HepG2 (cell line): Measurements from ENCODE around the gene KRTAP12-2. TPM values are rescaled to one million over a fixed set of nuclear protein-coding genes. Genes with fewer than 3 reads are reported as not detected.
A peak's percentile ranks its signal among the peaks of the same experiment; 100 is the strongest.

ENCODE experiments used
- GATA4 ChIP-seq: sonication (generic); IDR thresholded peaks from 2 replicates; pipeline ENCODE4 v1.6.1; 2016; ENCODE audit warnings: antibody characterized with exemption, low read depth, borderline replicate concordance
- GZF1 ChIP-seq: sonication (generic); formaldehyde crosslinking; IDR thresholded peaks from 2 replicates; pipeline ENCODE4 v1.5.1; 2020; ENCODE audit warnings: mild to moderate bottlenecking, missing genetic modification reagents
- HNF4A ChIP-seq: sonication (generic); formaldehyde crosslinking; IDR thresholded peaks from 2 replicates; pipeline ENCODE4 v1.4.0; 2020; ENCODE audit warnings: missing genetic modification reagents
- JDP2 ChIP-seq: sonication (generic); formaldehyde crosslinking; IDR thresholded peaks from 2 replicates; pipeline ENCODE4 v1.8.1; 2022; ENCODE audit warnings: missing genetic modification reagents, borderline replicate concordance
- KDM4B ChIP-seq: sonication (generic); formaldehyde crosslinking; IDR thresholded peaks from 2 replicates; pipeline ENCODE4 v1.4.0; 2020; ENCODE audit warnings: missing genetic modification reagents
- KDM5B ChIP-seq: sonication (generic); formaldehyde crosslinking; IDR thresholded peaks from 2 replicates; pipeline ENCODE4 v1.4.0; 2020; ENCODE audit warnings: missing genetic modification reagents, mild to moderate bottlenecking, borderline replicate concordance
- KLF9 ChIP-seq: IDR thresholded peaks from 2 replicates; pipeline ENCODE4 v1.6.1; 2016; ENCODE audit warnings: low read depth
- PHF20 ChIP-seq: sonication (generic); formaldehyde crosslinking; IDR thresholded peaks from 2 replicates; pipeline ENCODE4 v1.5.0; 2020; ENCODE audit warnings: mild to moderate bottlenecking, missing genetic modification reagents
- POLR2G ChIP-seq: fragments of 200-400 bp; formaldehyde crosslinking; IDR thresholded peaks from 2 replicates; pipeline ENCODE4 v1.6.1; 2018; ENCODE audit warnings: mild to moderate bottlenecking, low read depth, low read length, moderate library complexity
- RXRA ChIP-seq: sonication (generic); formaldehyde crosslinking; IDR thresholded peaks from 2 replicates; pipeline ENCODE4 v1.5.1; 2020; ENCODE audit warnings: missing genetic modification reagents
- SP1 ChIP-seq, 2 experiments: fragments of 450-650 bp in 1 of 2; sonication (generic) in 1 of 2; formaldehyde crosslinking in 1 of 2; IDR thresholded peaks; 2 replicates each; pipeline versions ENCODE4 v1.4.0 to v1.6.1; 2016 to 2020; ENCODE audit warnings: missing genetic modification reagents in 1 of 2
- TSC22D2 ChIP-seq: sonication (generic); formaldehyde crosslinking; IDR thresholded peaks from 2 replicates; pipeline ENCODE4 v1.5.1; 2020; ENCODE audit warnings: missing genetic modification reagents, mild to moderate bottlenecking, borderline replicate concordance
- ZC3H13 ChIP-seq: sonication (generic); formaldehyde crosslinking; IDR thresholded peaks from 2 replicates; pipeline ENCODE4 v1.8.1; 2023; ENCODE audit warnings: mild to moderate bottlenecking, missing genetic modification reagents, moderate library complexity
- ZC3H4 ChIP-seq: sonication (generic); formaldehyde crosslinking; IDR thresholded peaks from 2 replicates; pipeline ENCODE4 v1.4.0; 2020; ENCODE audit warnings: missing genetic modification reagents, borderline replicate concordance
- ZFP1 ChIP-seq: IDR thresholded peaks from 2 replicates; pipeline ENCODE4 v1.6.1; 2016
- ZFP36L2 ChIP-seq: sonication (generic); formaldehyde crosslinking; IDR thresholded peaks from 2 replicates; pipeline ENCODE4 v1.4.0; 2020; ENCODE audit warnings: missing genetic modification reagents
- ZMYM4 ChIP-seq: sonication (generic); formaldehyde crosslinking; IDR thresholded peaks from 2 replicates; pipeline ENCODE4 v1.8.1; 2023; ENCODE audit warnings: mild to moderate bottlenecking, missing genetic modification reagents
- ZNF296 ChIP-seq: sonication (generic); formaldehyde crosslinking; conservative IDR thresholded peaks from 2 replicates; pipeline ENCODE4 v1.5.0; 2020; ENCODE audit warnings: mild to moderate bottlenecking, missing genetic modification reagents
- ZNF615 ChIP-seq: sonication (generic); formaldehyde crosslinking; IDR thresholded peaks from 2 replicates; pipeline ENCODE4 v1.5.0; 2020; ENCODE audit warnings: mild to moderate bottlenecking, missing genetic modification reagents, borderline replicate concordance
- ZNF839 ChIP-seq: sonication (generic); formaldehyde crosslinking; IDR thresholded peaks from 2 replicates; pipeline ENCODE4 v1.4.0; 2020; ENCODE audit warnings: missing genetic modification reagents, mild to moderate bottlenecking, borderline replicate concordance
- polyA plus RNA-seq, 8 experiments: library from polyadenylated mRNA; depleted of rRNA in 3 of 8; stranded (reverse) in 7 of 8; unstranded in 1 of 8; fragments of >200 nt; fragmentation: Illumina TruSeq in 4 of 8; extraction: Trizol in 4 of 8; gene quantifications; 2 replicates each; pipeline versions ENCODE4 v1.2.1 to v1.2.3, GENCODE V29; 2011 to 2016; ENCODE audit warnings: low read depth in 4 of 8, missing spikeins in 1 of 8, mixed read lengths in 1 of 8; ENCODE audit not compliant: insufficient read depth in 1 of 8
- total RNA-seq, 5 experiments: library from RNA; depleted of rRNA; stranded (reverse); fragments of >200 nt; fragmentation: Illumina TruSeq; extraction: Trizol; gene quantifications; 2 replicates each; pipeline ENCODE4 v1.2.3, GENCODE V29; 2016; ENCODE audit warnings: low read depth in 1 of 5
- TF ChIP-seq, protein P1 (sequence below): conservative IDR thresholded peaks from 2 replicates; pipeline ENCODE4 v1.6.1; 2018; ENCODE audit warnings: missing genetic modification reagents
- TF ChIP-seq, protein P2 (sequence below): sonication (generic); formaldehyde crosslinking; IDR thresholded peaks from 2 replicates; pipeline ENCODE4 v1.8.0; 2022; ENCODE audit warnings: missing genetic modification reagents, mild to moderate bottlenecking, borderline replicate concordance
- TF ChIP-seq, protein P3 (sequence below): fragments of 450-650 bp; IDR thresholded peaks from 2 replicates; pipeline ENCODE4 v1.6.1; 2017
- TF ChIP-seq, protein P4 (sequence below): sonication (generic); formaldehyde crosslinking; IDR thresholded peaks from 2 replicates; pipeline ENCODE4 v1.5.0; 2020; ENCODE audit warnings: missing genetic modification reagents
- TF ChIP-seq, protein P5 (sequence below): IDR thresholded peaks from 2 replicates; pipeline ENCODE4 v1.6.1; 2016; ENCODE audit warnings: missing compliant biosample characterization, missing genetic modification reagents, borderline replicate concordance

The KRTAP12-2 gene
- total and polyA plus RNA-seq, 2 of the 13 experiments (the other 11 are each of a cell fraction or from before 2014, with no cell fraction given), result not detected

DNA sequence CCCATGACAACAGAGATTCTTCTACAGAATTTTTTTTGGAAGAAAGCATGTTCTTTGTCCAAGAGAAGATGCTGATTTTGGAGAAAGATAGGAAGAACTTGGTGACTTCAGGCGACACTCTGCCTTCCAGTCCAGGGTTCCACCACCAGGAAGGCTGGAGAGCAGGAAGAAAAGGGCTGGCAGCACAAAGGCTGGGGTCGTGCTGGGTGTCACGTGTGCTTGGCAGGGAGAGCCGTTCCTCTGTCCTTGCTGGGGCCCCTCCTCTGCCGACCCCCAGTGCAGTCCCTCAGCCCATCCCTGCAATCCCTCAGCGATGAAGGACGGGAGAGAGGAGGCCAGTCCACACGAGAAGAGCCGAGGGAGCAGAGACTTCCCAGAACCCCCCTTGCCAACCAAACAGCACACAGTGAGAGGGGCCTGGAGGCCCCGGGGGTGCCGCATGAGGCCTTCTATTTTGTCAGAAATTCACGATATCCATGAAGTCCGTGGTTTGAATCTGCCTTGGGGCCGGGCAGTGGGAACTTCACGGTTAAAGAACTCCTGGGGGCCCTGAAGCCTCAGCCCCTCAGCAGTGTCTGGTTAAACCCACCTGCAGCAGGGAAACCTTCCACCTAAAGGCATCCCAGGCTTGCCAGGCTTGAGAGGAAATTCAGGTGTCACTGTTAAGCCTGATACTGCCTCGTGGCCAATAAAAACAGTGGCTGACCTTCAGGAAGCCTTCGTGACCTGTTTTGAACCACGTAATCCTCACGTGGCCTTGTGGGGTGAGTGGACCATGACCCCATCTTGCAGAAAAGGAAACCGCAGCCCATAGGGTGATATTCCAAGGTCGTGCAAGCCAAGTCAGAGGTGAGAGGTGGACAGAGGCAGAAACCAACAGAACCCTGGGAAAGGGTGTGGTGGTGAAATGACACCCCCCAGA lies 33.6 kb upstream of the KRTAP12-2 start (continued):
- no peak for TF ChIP-seq GZF1
- TF ChIP-seq, protein P1, sequence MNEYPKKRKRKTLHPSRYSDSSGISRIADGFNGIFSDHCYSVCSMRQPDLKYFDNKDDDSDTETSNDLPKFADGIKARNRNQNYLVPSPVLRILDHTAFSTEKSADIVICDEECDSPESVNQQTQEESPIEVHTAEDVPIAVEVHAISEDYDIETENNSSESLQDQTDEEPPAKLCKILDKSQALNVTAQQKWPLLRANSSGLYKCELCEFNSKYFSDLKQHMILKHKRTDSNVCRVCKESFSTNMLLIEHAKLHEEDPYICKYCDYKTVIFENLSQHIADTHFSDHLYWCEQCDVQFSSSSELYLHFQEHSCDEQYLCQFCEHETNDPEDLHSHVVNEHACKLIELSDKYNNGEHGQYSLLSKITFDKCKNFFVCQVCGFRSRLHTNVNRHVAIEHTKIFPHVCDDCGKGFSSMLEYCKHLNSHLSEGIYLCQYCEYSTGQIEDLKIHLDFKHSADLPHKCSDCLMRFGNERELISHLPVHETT (CRISPR knock-in tag), result no peak
- TF ChIP-seq, protein P2, sequence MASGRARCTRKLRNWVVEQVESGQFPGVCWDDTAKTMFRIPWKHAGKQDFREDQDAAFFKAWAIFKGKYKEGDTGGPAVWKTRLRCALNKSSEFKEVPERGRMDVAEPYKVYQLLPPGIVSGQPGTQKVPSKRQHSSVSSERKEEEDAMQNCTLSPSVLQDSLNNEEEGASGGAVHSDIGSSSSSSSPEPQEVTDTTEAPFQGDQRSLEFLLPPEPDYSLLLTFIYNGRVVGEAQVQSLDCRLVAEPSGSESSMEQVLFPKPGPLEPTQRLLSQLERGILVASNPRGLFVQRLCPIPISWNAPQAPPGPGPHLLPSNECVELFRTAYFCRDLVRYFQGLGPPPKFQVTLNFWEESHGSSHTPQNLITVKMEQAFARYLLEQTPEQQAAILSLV, result peak; percentile 43; the same call in 1 of the 2 replicates
- no peak for TF ChIP-seq ZC3H4
- TF ChIP-seq, protein P3, sequence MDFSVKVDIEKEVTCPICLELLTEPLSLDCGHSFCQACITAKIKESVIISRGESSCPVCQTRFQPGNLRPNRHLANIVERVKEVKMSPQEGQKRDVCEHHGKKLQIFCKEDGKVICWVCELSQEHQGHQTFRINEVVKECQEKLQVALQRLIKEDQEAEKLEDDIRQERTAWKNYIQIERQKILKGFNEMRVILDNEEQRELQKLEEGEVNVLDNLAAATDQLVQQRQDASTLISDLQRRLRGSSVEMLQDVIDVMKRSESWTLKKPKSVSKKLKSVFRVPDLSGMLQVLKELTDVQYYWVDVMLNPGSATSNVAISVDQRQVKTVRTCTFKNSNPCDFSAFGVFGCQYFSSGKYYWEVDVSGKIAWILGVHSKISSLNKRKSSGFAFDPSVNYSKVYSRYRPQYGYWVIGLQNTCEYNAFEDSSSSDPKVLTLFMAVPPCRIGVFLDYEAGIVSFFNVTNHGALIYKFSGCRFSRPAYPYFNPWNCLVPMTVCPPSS, result no peak
- TF ChIP-seq SP1 (IDR thresholded peaks at IDR 0.05), result no peak
- TF ChIP-seq SP1 (CRISPR knock-in tag; IDR thresholded peaks at IDR 0.05), result no peak
- TF ChIP-seq, protein P4, sequence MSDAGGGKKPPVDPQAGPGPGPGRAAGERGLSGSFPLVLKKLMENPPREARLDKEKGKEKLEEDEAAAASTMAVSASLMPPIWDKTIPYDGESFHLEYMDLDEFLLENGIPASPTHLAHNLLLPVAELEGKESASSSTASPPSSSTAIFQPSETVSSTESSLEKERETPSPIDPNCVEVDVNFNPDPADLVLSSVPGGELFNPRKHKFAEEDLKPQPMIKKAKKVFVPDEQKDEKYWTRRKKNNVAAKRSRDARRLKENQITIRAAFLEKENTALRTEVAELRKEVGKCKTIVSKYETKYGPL (CRISPR knock-in tag), result no peak
- TF ChIP-seq, protein P5, sequence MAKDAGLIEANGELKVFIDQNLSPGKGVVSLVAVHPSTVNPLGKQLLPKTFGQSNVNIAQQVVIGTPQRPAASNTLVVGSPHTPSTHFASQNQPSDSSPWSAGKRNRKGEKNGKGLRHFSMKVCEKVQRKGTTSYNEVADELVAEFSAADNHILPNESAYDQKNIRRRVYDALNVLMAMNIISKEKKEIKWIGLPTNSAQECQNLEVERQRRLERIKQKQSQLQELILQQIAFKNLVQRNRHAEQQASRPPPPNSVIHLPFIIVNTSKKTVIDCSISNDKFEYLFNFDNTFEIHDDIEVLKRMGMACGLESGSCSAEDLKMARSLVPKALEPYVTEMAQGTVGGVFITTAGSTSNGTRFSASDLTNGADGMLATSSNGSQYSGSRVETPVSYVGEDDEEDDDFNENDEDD (CRISPR knock-in tag), result peak; percentile 68; the same call in 1 of the 2 replicates
- TF ChIP-seq ZNF839 (CRISPR knock-in tag), result no peak
- TF ChIP-seq ZMYM4 (CRISPR knock-in tag), result peak; percentile 62; the same call in 1 of the 2 replicates
- TF ChIP-seq PHF20 (CRISPR knock-in tag), result no peak
- TF ChIP-seq ZC3H13, result no peak
- peak; percentile 76; the same call in 1 of the 2 replicates for TF ChIP-seq RXRA (CRISPR knock-in tag)
- no peak for TF ChIP-seq KDM4B (CRISPR knock-in tag)
- no peak for TF ChIP-seq GATA4
- no peak for TF ChIP-seq ZNF296 (CRISPR knock-in tag)
- TF ChIP-seq HNF4A (CRISPR knock-in tag), result peak; percentile 89
- peak; percentile 24; the same call in 1 of the 2 replicates for TF ChIP-seq ZFP1 (CRISPR knock-in tag)
- TF ChIP-seq JDP2 (CRISPR knock-in tag), result no peak
- no peak for TF ChIP-seq ZFP36L2 (CRISPR knock-in tag)
- TF ChIP-seq TSC22D2 (CRISPR knock-in tag), result no peak
- no peak for TF ChIP-seq POLR2G
- TF ChIP-seq KDM5B (CRISPR knock-in tag), result 0 out of 2 replicates have a peak, but pooled peaks have one; percentile 2
- no peak for TF ChIP-seq ZNF615
- no peak for TF ChIP-seq KLF9 (CRISPR knock-in tag)
